ENCODE measurements around the gene DCST1. TPM values are rescaled to one million over a fixed set of nuclear protein-coding genes. Genes with fewer than 3 reads are reported as not detected.

Gene DCST1
- total and polyA plus RNA-seq, 2 of the 13 experiments (the other 11 are each of a cell fraction or from before 2014, with no cell fraction given), result 0.04 TPM; not detected in 1

GRCh38 chr1:155002464-155003226, 31.0 kb upstream of the DCST1 start, which contains the start of gene ZBTB7B (continued):
- TF ChIP-seq AKNA (CRISPR knock-in tag; IDR thresholded peaks at IDR 0.05; ENCODE audit: borderline replicate concordance) (no peak), ZSCAN31 (CRISPR knock-in tag; IDR thresholded peaks at IDR 0.05; ENCODE audit: low read depth) (no peak), SP2 (CRISPR knock-in tag; IDR thresholded peaks at IDR 0.05) (no peak), STAG1 (CRISPR knock-in tag; IDR thresholded peaks at IDR 0.05) (no peak), NPAS2 (CRISPR knock-in tag; IDR thresholded peaks at IDR 0.05; ENCODE audit: borderline replicate concordance) (no peak), PHF5A (CRISPR knock-in tag; IDR thresholded peaks at IDR 0.05; ENCODE audit: low read depth, unreplicated experiment) (no peak), HOXD1 (CRISPR knock-in tag; IDR thresholded peaks at IDR 0.05) (no peak), IRF1 (CRISPR knock-in tag; IDR thresholded peaks at IDR 0.05; ENCODE audit: low read depth) (no peak), ZNF276 (CRISPR knock-in tag; IDR thresholded peaks at IDR 0.05; ENCODE audit: low read depth) (no peak), ZNF251 (CRISPR knock-in tag; IDR thresholded peaks at IDR 0.05) (no peak), EHMT2 (IDR thresholded peaks at IDR 0.05; ENCODE audit: borderline replicate concordance, low read depth, low read length) (no peak), ZGPAT (CRISPR knock-in tag; IDR thresholded peaks at IDR 0.05) (no peak), ZNF720 (CRISPR knock-in tag; IDR thresholded peaks at IDR 0.05) (no peak), KDM5B (CRISPR knock-in tag; IDR thresholded peaks at IDR 0.05; ENCODE audit: borderline replicate concordance) (0 out of 2 replicates have a peak, but pooled peaks have one; percentile 38), ZNF18 (CRISPR knock-in tag; IDR thresholded peaks at IDR 0.05; ENCODE audit: insufficient replicate concordance) (no peak), POLR2A (IDR thresholded peaks at IDR 0.05; ENCODE audit: insufficient read depth in 1 of 2, low read depth in 2 of 2, low read length in 2 of 2) (peak in 1 of 2 experiments; percentile 25; a peak in 1 of 4 replicates), ZSCAN29 (CRISPR knock-in tag; conservative IDR thresholded peaks at IDR 0.05) (no peak), KLF11 (CRISPR knock-in tag; IDR thresholded peaks at IDR 0.05) (no peak)
